NT2/D1 (cell line): ENCODE data around the gene FBLN1.
"Not testable (repeated sequence)": the region's sequence is repeated elsewhere in the genome, so short reads cannot be mapped to it uniquely, and the experiment has no call there.

Experiments
- DNase-seq: peaks from one replicate; pipeline ENCODE4 v3.0.0-alpha.2; 2011; ENCODE audit warnings: low read depth, low spot score
- H3K27me3 ChIP-seq: 2 replicates; pipeline ENCODE4 v1.6.0; 2011; ENCODE audit warnings: mild to moderate bottlenecking; ENCODE audit not compliant: insufficient read length, insufficient read depth
- H3K36me3 ChIP-seq: 2 replicates; pipeline ENCODE4 v1.6.1; 2011; ENCODE audit warnings: mild to moderate bottlenecking, low read length, mixed read lengths; ENCODE audit not compliant: insufficient read depth, insufficient read length
- H3K4me1 ChIP-seq: 2 replicates; pipeline ENCODE4 v1.5.1; 2011; ENCODE audit not compliant: insufficient read depth, insufficient read length
- H3K4me3 ChIP-seq: 2 replicates; pipeline ENCODE4 v1.5.1; 2011; ENCODE audit warnings: low read depth; ENCODE audit not compliant: insufficient read length
- H3K9ac ChIP-seq: 2 replicates; pipeline ENCODE4 v1.6.0; 2011; ENCODE audit warnings: low read depth; ENCODE audit not compliant: insufficient read length
- H3K9me3 ChIP-seq: 2 replicates; pipeline ENCODE4 v1.5.1; 2011; ENCODE audit warnings: mild to moderate bottlenecking, low read length; ENCODE audit not compliant: insufficient read depth
- SUZ12 ChIP-seq: IDR thresholded peaks from 2 replicates; pipeline ENCODE4 v1.6.1; 2011; ENCODE audit not compliant: insufficient read length, insufficient read depth; ENCODE audit errors: extremely low read depth
- YY1 ChIP-seq: IDR thresholded peaks from 2 replicates; pipeline ENCODE4 v1.6.1; 2011; ENCODE audit not compliant: insufficient read length, insufficient read depth
- ZNF274 ChIP-seq: IDR thresholded peaks from 2 replicates; pipeline ENCODE4 v1.6.1; 2011; ENCODE audit warnings: mild to moderate bottlenecking, low read depth, low read length

FBLN1 gene

DNA sequence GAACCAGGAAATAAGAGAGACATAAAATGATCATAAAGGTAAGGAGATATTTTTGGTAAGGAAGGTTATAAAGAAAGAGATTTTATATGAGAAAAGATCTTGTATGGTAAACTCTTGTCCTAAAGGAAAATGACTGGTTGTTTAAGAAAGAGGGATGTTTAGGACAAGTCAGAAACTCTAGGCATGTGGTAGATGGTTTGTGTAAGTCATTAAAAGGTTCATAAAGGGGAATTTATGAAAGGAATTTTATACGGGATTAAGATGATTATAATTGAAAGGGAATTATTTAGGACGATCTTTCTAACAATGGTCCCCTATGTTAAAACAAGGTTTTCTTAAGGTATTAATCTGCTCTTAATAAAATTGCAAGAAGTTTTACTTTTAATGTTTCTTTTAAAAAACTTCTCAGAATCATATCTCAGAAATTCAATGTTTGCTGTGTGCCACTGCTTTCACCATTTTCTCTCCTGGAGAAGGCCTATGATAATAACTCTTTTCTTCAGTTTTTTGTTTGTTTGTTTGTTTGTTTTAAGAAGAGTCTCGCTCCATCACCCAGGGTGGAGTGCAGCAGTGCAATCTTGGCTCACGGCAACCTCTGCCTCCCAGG is 13.8 kb upstream of the FBLN1 start:
- TF ChIP-seq YY1, result no peak
- no peak for TF ChIP-seq ZNF274
- TF ChIP-seq SUZ12, result no peak
- peaks cover 2% of the 10 kb centered on the region for H3K4me1 ChIP-seq
- no peaks in the 10 kb centered on the region for H3K36me3 ChIP-seq
- peaks cover 42% of the 10 kb centered on the region for H3K9me3 ChIP-seq
- no peak for DNase-seq
- H3K27me3 ChIP-seq, result no peaks in the 10 kb centered on the region
- no peak overlapping the region for H3K4me3 ChIP-seq
- no peak overlapping the region for H3K9ac ChIP-seq

DNA sequence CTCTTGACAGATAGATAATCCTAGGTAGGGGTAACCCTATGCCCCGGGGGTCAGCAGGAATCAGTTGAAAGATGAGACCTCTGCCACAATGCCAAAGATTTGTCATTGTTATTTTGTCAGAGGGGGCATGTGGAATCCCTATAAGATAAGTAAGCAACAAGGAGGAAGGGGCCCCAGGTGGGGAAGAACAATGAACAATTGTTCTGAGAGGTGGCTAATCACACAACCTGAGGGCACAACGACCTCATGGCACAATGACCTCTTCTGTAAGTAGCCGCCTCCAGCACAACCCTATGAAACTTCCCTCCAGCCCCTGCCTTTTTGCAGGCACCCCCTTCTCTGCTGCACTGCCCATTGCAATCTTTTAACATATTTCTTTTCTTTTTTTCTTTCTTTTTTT is 11.8 kb upstream of the FBLN1 start:
- H3K4me3 ChIP-seq, result no peak overlapping the region
- no peak for DNase-seq
- H3K9ac ChIP-seq, result no peak overlapping the region
- H3K9me3 ChIP-seq, result peaks cover 47% of the 10 kb centered on the region
- no peaks in the 10 kb centered on the region for H3K4me1 ChIP-seq
- H3K36me3 ChIP-seq, result no peaks in the 10 kb centered on the region
- no peaks in the 10 kb centered on the region for H3K27me3 ChIP-seq
- TF ChIP-seq SUZ12 (no peak), ZNF274 (no peak), YY1 (no peak)

DNA sequence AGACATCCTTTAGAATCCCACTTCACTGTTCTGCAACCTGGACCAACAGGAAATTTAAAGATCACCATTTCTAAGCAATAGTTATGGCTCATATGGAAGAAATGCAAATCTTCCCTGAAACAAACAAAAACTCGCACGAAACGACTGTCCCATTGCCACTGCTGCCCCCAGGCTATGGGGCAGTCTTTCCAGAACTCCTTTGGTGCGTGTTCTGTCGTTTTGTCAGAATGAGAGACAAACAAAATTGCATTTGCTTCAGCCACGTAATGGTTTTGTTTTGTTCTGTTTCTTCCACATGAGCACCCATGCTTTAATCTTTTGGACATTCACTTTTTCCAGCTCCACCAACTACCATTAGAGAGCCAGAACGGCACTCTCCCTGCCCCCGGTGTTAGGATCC is 10.8 kb upstream of the FBLN1 start:
- no peaks in the 10 kb centered on the region for H3K27me3 ChIP-seq
- no peaks in the 10 kb centered on the region for H3K36me3 ChIP-seq
- no peak for DNase-seq
- H3K9ac ChIP-seq, result no peak overlapping the region
- TF ChIP-seq ZNF274 (no peak), YY1 (no peak), SUZ12 (no peak)
- peaks cover 46% of the 10 kb centered on the region for H3K9me3 ChIP-seq
- no peak overlapping the region for H3K4me3 ChIP-seq
- peaks cover 2% of the 10 kb centered on the region for H3K4me1 ChIP-seq

DNA sequence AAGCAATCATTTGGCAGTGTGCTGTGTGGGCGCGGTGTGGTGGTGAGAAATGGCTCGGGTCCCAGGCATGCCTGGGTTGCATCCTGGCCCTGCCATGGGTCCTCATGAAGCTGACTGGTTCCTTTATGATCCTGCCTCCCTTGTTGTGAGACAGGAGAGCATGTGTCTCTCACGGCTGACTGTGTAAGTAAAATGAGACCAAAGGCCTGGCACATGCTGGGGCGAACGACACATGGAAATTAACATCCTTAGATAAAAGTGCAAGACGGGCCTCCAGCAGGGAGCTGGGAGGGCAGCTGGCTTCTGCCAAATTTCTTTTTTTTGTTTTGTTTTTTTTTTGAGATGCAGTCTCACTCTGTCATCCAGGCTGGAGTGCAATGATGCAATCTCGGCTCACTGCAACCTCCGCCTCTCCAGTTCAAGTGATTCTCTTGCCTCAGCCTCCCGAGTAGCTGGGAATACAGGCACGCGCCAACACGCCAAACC is 9.4 kb upstream of the FBLN1 start:
- TF ChIP-seq SUZ12 (no peak), YY1 (no peak), ZNF274 (no peak)
- DNase-seq, result no peak
- Histone ChIP-seq H3K36me3 (no peaks in the 10 kb centered on the region), H3K4me1 (peaks cover 2% of the 10 kb centered on the region), H3K9me3 (peaks cover 32% of the 10 kb centered on the region), H3K27me3 (no peaks in the 10 kb centered on the region), H3K4me3 (no peak overlapping the region), H3K9ac (no peak overlapping the region)

DNA sequence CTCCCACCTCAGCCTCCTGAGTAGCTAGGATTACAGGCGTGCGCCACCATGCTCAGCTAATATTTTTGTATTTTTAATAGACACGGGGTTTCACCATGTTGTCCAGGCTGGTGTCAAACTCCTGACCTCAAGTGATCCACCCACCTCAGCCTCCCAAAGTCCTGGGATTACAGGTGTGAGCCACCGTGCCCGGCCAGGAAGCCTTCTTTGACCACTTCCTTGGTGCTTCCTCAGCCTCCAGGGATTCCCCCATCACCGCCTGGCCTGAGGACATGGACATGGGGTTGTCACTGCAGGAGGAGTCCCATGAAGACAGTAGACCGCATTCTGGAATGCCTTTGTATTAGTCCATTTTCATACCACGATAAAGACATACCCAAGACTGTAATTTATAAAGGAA is 8.4 kb upstream of the FBLN1 start:
- H3K4me1 ChIP-seq, H3K36me3 ChIP-seq, H3K9ac ChIP-seq, DNase-seq, H3K27me3 ChIP-seq, H3K4me3 ChIP-seq: not testable (repeated sequence)
- peaks cover 22% of the 10 kb centered on the region; the same call in 1 of the 2 replicates for H3K9me3 ChIP-seq

DNA sequence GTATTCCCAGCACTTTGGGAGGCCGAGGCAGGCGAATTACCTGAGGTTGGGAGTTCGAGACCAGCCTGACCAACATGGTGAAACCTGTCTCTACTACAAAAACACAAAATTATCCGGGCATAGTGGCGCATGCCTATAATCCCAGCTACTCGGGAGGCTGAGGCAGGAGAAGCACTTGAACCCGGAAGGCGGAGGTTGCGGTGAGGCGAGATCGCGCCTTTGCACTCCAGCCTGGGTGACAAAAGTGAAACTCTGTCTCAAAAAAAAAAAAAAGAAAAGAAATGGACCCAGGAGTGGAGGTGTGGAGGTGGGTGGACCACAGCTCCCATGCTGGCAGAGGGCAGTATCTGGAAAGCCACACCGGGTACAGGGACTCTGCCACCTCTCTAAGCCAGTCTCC is 7.1 kb upstream of the FBLN1 start:
- H3K9me3 ChIP-seq, H3K9ac ChIP-seq, DNase-seq, H3K4me1 ChIP-seq, H3K27me3 ChIP-seq, H3K36me3 ChIP-seq, H3K4me3 ChIP-seq: not testable (repeated sequence)

DNA sequence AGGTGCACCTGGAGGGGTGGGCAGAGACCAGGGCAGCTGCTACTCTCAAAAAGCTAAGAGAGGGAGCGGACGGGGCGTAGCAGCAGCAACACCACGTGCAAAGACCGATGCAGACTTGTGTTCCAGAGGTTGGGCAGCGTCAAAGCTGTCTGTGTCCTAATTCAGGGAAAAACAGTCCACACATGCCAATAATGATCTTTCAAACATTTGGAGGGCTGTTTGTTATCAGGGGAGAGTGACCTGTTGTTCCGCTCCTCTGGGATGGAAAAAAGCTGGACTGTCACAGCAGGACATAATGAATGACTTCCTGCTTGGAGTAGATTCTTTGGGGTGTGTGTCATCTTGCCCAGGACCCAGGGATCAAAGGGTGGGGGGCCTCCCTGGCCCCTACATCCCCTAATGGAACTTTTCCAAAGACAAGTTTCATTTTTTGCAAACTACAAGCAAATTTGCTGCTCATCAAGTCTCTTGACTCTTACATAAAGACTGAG is 6.2 kb upstream of the FBLN1 start:
- Histone ChIP-seq H3K4me1 (peaks cover 6% of the 10 kb centered on the region), H3K4me3 (no peak overlapping the region), H3K9me3 (peaks cover 5% of the 10 kb centered on the region; the same call in 1 of the 2 replicates), H3K27me3 (no peaks in the 10 kb centered on the region), H3K9ac (no peak overlapping the region), H3K36me3 (no peaks in the 10 kb centered on the region)
- no peak for TF ChIP-seq SUZ12
- TF ChIP-seq YY1, result no peak
- no peak for TF ChIP-seq ZNF274
- no peak for DNase-seq
